HL-60 (cell line): ENCODE data around the gene SCG5.
A peak's percentile ranks its signal among the peaks of the same experiment; 100 is the strongest.
"Not testable (repeated sequence)": the region's sequence is repeated elsewhere in the genome, so short reads cannot be mapped to it uniquely, and the experiment has no call there.

Experiments
- DNase-seq, 2 experiments: peaks; one replicate each; pipeline ENCODE4 v3.0.0-alpha.2; 2010 to 2020; ENCODE audit warnings: low read depth in 1 of 2, low spot score in 1 of 2
- H3K27ac ChIP-seq: fragments of 250-450 bp; sonication (Bioruptor Pico); replicated peaks from 2 replicates; pipeline ENCODE4 v1.5.1; 2020; ENCODE audit warnings: mild to moderate bottlenecking, moderate library complexity
- H3K27me3 ChIP-seq: fragments of 250-450 bp; sonication (Bioruptor Pico); 2 replicates; pipeline ENCODE4 v1.5.1; 2021; ENCODE audit warnings: mild to moderate bottlenecking, moderate library complexity; ENCODE audit not compliant: insufficient read depth, poor library complexity, severe bottlenecking
- H3K4me3 ChIP-seq: replicated peaks from 2 replicates; pipeline ENCODE4 v1.5.1; 2011; ENCODE audit warnings: mild to moderate bottlenecking, control low read depth, low read length; ENCODE audit not compliant: insufficient read depth
- GABPA ChIP-seq: IDR thresholded peaks from 2 replicates; pipeline ENCODE4 v1.6.1; 2012; ENCODE audit warnings: low read depth
- POLR2AphosphoS5 ChIP-seq: IDR thresholded peaks from 2 replicates; pipeline ENCODE4 v1.6.1; 2012; ENCODE audit warnings: low read depth
- SPI1 ChIP-seq: IDR thresholded peaks from 2 replicates; pipeline ENCODE4 v1.6.1; 2012; ENCODE audit warnings: low read depth, mild to moderate bottlenecking, borderline replicate concordance
- long read RNA-seq: library from polyadenylated mRNA; unstranded; transcript quantifications from one replicate; pipeline ENCODE4 v2.0.0, GENCODE V29; 2020
- TF ChIP-seq, protein P1 (sequence below): IDR thresholded peaks from one replicate; pipeline ENCODE4 v1.5.1; 2011; ENCODE audit warnings: low read length, control low read depth, inconsistent platforms; ENCODE audit not compliant: insufficient read depth
- TF ChIP-seq, protein P2 (sequence below): IDR thresholded peaks from 2 replicates; pipeline ENCODE4 v1.6.1; 2012; ENCODE audit warnings: low read depth; ENCODE audit not compliant: insufficient replicate concordance

Gene SCG5, protein sequence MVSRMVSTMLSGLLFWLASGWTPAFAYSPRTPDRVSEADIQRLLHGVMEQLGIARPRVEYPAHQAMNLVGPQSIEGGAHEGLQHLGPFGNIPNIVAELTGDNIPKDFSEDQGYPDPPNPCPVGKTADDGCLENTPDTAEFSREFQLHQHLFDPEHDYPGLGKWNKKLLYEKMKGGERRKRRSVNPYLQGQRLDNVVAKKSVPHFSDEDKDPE
- long read RNA-seq, partial matches to known transcripts = 1 of 4 reads
- long read RNA-seq, other reads (novel, unspliced or antisense) = 3 of 4 reads

DNA sequence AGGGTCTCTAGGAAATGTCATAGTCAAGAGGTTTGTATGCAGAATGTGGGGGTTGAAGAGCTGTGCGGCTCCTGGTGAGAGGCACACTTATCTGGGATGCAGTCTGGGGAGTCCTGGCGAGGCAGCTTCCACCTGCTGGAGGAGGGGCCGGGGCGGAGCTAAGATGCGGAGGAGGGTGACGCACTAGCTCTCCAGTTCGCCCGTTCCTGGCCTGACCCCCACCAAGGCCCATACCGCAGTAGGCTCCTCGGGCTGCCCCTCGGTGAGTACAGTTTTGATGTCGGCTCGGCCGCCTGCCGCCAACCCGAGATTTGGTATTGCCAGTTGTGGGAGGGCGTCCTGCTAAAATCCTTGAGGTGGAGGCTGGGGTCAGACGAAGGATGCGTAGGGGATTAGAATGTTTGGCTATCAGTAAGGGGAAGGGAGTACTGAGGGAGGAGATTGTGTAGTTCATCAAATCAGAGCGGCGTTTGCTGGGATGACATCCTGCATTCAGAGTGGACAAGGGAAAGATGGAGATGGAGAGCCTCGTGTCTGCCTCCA, at the start of gene SCG5:
TSS of gene SCG5 (plus strand) at position 194 of the 543 bp plus-strand sequence. CDS start 1,883 bp downstream, outside the sequence.
- Histone ChIP-seq H3K27me3 (no peaks in the 10 kb centered on the region), H3K27ac (no peak within 1 kb of the TSS), H3K4me3 (no peak within 1 kb of the TSS)
- TF ChIP-seq, protein P1, sequence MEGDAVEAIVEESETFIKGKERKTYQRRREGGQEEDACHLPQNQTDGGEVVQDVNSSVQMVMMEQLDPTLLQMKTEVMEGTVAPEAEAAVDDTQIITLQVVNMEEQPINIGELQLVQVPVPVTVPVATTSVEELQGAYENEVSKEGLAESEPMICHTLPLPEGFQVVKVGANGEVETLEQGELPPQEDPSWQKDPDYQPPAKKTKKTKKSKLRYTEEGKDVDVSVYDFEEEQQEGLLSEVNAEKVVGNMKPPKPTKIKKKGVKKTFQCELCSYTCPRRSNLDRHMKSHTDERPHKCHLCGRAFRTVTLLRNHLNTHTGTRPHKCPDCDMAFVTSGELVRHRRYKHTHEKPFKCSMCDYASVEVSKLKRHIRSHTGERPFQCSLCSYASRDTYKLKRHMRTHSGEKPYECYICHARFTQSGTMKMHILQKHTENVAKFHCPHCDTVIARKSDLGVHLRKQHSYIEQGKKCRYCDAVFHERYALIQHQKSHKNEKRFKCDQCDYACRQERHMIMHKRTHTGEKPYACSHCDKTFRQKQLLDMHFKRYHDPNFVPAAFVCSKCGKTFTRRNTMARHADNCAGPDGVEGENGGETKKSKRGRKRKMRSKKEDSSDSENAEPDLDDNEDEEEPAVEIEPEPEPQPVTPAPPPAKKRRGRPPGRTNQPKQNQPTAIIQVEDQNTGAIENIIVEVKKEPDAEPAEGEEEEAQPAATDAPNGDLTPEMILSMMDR = no peak
- peak; percentile 38; the same call in 1 of the 2 replicates for TF ChIP-seq POLR2AphosphoS5
- no peak for DNase-seq

DNA sequence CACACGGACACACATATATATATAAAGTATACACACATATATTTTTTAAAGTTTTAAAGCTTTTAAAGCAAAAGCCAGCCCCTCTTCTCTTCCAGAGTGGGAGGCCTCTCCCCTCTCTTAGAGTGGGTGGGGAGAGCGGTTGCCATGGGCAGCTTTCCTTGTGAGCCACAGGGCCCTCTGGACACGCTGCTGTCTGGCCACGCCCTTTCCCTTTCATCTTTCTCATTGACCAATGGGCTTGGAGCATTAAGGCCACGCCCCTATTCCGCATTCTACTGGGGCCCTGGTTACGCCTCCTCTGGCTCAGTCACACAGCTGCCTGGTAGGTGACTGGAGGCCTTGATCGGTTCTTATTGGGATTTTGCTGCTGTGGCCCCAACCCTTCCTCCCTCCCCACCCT, 48.4 kb upstream of the SCG5 start, which contains the start of gene GOLGA8N:
TSS of gene GOLGA8N (plus strand) at position 306 of the 400 bp plus-strand sequence.
- not testable (repeated sequence) for H3K27ac ChIP-seq, H3K4me3 ChIP-seq, DNase-seq, H3K27me3 ChIP-seq

DNA sequence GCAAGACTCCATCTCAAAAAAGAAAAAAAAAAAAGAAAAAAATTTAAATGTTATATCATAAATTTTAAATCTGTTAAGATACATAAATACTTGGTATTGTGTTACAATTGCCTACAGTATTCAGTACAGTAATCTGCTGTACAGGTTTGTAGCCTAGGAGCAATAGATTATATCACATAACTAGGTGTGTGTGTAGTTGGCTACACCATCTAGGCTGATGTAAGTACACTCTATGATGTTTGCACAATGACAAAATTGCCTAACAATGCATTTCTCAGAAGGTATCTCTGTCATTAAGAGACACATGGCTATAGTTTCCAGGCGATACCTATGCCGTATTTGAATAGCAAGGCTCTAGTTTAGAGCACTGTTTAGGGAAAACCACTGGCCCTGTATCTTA, 32.0 kb upstream of the SCG5 start:
- H3K4me3 ChIP-seq, H3K27me3 ChIP-seq, H3K27ac ChIP-seq: not testable (repeated sequence)
- DNase-seq = peak in 1 of 2 experiments; percentile 19

DNA sequence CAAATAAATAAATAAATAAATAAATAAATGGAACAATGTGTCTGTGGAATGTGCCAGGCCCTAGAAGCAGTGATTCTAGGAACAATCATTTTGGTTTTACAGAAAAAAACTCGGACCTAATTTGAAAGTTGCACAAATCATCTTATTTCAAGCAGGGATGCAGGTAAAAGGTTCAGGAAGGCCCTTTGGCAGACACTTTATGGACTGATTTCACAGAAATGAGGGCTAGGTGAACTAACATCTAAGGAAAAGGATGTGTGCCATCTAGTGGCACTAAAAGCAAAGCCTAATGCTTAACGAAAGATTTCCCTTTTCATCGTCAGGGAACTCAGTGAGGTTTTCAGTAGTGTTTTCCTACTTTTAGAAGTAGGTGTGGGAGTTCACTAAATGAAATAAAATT, 30.8 kb upstream of the SCG5 start:
- H3K4me3 ChIP-seq, H3K27me3 ChIP-seq, H3K27ac ChIP-seq: not testable (repeated sequence)
- peak in 1 of 2 experiments; percentile 24 for DNase-seq

DNA sequence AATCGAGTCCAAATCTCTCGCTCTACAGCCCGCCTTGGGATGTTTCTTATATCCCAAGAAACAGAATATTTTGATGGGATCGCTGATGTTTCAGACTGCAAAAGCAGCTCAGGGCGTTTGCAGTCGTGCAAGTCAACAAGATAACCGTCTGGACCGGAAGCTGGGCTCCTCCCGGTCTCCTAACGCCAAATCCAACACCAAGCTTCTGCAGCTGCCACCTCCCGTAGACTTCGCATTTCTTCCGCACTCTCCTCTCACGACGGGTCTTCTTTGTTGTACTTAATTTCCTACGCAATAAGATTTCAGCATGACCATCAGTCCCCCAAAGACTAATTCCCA, 26.8 kb upstream of the SCG5 start:
- not testable (repeated sequence) for H3K27me3 ChIP-seq, DNase-seq
- peak overlapping the region; percentile 98 for H3K27ac ChIP-seq
- H3K4me3 ChIP-seq = peak overlapping the region; percentile 49

DNA sequence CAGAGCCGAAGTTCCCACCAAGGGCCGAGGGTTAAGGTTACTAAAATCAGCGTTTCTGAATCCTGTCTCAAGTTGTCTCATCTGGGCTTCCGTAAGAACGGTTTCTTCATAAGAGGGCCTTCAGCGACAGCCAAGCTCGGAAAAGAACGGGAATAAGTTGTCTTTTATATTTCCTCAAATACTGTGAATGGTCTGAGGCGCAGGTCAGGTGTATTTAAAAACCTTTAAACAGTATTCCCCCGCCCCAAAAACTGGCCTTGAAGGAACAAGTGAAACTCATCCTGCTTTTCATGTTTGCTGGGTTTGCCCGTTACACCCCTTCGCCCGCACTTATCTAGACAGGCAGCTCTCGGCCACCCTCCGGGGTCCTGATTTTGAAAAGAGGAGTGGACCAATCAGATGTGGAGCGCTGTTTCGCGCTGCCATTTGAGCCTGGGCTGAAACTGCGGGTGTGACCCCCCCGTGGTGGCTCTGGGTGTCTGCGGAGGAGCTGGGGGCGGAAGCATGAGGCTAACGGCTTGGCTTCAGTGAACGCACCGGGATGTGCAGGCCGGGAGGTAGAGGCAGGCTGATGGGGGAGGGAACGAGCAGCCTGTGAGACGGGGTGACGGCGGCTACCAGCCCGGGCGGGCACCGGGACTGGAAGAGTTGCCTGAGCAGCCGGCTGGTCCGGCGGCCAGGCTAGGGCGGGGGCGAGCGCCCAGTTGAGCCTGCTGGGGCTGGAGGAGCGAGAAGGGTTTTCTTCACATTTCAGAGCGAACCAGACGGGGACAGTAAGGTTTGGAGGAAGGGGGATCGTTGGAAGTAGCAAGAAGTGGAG, 26.2 kb upstream of the SCG5 start, which contains the start of gene ARHGAP11A:
TSS of gene ARHGAP11A (plus strand) at position 454 of the 820 bp plus-strand sequence. CDS start 708 bp downstream, outside the sequence.
- DNase-seq = peak; percentile 87 to 96
- not testable (repeated sequence) for H3K27me3 ChIP-seq
- peak within 1 kb of the TSS; percentile 50 for H3K4me3 ChIP-seq
- TF ChIP-seq POLR2AphosphoS5 = peak; percentile 44; the same call in 1 of the 2 replicates
- peak within 1 kb of the TSS; percentile 98 for H3K27ac ChIP-seq

DNA sequence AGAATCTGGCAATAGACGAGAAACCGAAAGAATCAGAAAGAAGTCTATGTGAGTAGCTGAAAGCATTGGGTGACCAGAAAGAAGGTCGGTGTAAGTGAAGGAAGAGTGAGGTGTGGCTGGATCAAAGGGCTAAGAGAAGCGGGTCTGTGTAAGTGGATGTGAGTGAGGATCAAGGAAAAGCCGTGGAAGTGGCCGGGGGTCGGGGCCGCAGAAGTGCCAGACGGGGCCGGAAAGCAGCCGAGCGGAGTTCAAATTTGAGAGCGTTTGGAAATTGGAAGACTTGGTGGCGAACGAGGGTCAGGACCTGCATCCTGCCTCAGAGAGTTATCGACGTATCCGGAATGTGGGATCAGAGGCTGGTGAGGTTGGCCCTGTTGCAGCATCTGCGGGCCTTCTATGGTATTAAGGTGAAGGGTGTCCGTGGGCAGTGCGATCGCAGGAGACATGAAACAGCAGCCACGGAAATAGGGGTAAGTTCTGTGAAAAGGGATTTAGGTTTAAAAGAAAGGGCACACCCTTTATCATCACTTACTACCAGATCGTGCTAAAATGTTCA, 25.6 kb upstream of the SCG5 start:
- H3K4me3 ChIP-seq = peak overlapping the region; percentile 50
- not testable (repeated sequence) for H3K27me3 ChIP-seq, DNase-seq
- H3K27ac ChIP-seq = peak overlapping the region; percentile 98

DNA sequence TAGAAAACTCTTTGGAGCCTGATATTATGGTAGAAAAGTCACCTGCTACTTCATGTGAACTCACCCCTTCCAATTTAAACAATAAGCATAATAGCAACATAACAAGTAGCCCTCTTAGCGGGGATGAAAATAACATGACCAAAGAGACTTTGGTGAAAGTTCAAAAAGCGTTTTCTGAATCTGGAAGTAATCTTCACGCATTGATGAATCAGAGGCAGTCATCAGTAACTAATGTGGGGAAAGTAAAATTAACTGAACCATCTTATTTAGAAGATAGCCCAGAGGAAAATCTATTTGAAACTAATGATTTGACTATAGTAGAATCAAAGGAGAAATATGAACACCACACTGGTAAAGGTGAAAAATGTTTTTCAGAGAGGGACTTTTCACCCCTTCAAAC, 5.1 kb upstream of the SCG5 start:
- H3K4me3 ChIP-seq = no peak overlapping the region
- H3K27ac ChIP-seq = no peak overlapping the region

More for the DNA sequence above, 5.1 kb upstream of the SCG5 start:
- no peak for TF ChIP-seq POLR2AphosphoS5
- TF ChIP-seq GABPA = no peak
- no peak for TF ChIP-seq SPI1
- TF ChIP-seq, protein P2, sequence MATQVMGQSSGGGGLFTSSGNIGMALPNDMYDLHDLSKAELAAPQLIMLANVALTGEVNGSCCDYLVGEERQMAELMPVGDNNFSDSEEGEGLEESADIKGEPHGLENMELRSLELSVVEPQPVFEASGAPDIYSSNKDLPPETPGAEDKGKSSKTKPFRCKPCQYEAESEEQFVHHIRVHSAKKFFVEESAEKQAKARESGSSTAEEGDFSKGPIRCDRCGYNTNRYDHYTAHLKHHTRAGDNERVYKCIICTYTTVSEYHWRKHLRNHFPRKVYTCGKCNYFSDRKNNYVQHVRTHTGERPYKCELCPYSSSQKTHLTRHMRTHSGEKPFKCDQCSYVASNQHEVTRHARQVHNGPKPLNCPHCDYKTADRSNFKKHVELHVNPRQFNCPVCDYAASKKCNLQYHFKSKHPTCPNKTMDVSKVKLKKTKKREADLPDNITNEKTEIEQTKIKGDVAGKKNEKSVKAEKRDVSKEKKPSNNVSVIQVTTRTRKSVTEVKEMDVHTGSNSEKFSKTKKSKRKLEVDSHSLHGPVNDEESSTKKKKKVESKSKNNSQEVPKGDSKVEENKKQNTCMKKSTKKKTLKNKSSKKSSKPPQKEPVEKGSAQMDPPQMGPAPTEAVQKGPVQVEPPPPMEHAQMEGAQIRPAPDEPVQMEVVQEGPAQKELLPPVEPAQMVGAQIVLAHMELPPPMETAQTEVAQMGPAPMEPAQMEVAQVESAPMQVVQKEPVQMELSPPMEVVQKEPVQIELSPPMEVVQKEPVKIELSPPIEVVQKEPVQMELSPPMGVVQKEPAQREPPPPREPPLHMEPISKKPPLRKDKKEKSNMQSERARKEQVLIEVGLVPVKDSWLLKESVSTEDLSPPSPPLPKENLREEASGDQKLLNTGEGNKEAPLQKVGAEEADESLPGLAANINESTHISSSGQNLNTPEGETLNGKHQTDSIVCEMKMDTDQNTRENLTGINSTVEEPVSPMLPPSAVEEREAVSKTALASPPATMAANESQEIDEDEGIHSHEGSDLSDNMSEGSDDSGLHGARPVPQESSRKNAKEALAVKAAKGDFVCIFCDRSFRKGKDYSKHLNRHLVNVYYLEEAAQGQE = no peak
- TF ChIP-seq, protein P1 = no peak
- DNase-seq = no peak
- H3K27me3 ChIP-seq = no peaks in the 10 kb centered on the region
